Esophagus squamous epithelium (tissue), 5 donors: ENCODE measurements around the gene ELOVL6. TPM values are rescaled to one million over a fixed set of nuclear protein-coding genes. Genes with fewer than 3 reads are reported as not detected.
A peak's percentile ranks its signal among the peaks of the same experiment; 100 is the strongest.
"Not testable (repeated sequence)": the region's sequence is repeated elsewhere in the genome, so short reads cannot be mapped to it uniquely, and the experiment has no call there.

Experiments
- DNase-seq: peaks from one replicate; lab custom pipeline; 2025; lab: John Stamatoyannopoulos, UW
- H3K27ac ChIP-seq, 4 donors: fragments of 200-600 bp; sonication (generic); one replicate each; pipeline ENCODE4 v1.5.1; 2016 to 2019; ENCODE audit warnings: mild to moderate bottlenecking in 1 of 4
- H3K27me3 ChIP-seq, 4 donors: fragments of 200-600 bp; sonication (generic); 1 replicate in 3 of 4; 2 replicates in 1 of 4; pipeline versions ENCODE4 v1.5.1 to v1.6.0; 2017 to 2021; ENCODE audit warnings: antibody characterized with exemption in 1 of 4
- H3K36me3 ChIP-seq, 3 donors: fragments of 200-600 bp; sonication (generic); one replicate each; pipeline ENCODE4 v1.5.1; 2016 to 2019
- H3K4me1 ChIP-seq, 3 donors: fragments of 200-600 bp; sonication (generic); one replicate each; pipeline ENCODE4 v1.5.1; 2017 to 2019
- H3K4me3 ChIP-seq, 4 donors: fragments of 200-600 bp; sonication (generic); 1 replicate in 3 of 4; 2 replicates in 1 of 4; pipeline ENCODE4 v1.5.1; 2016 to 2019; ENCODE audit warnings: mild to moderate bottlenecking in 2 of 4, moderate library complexity in 1 of 4
- H3K9me3 ChIP-seq, 3 donors: fragments of 200-600 bp; sonication (generic); one replicate each; pipeline ENCODE4 v1.5.1; 2016 to 2019
- POLR2A ChIP-seq, 4 donors: fragments of 450-650 bp; IDR thresholded peaks; one replicate each; pipeline ENCODE4 v1.6.1; 2017; ENCODE audit warnings: antibody characterized with exemption in 4 of 4, mild to moderate bottlenecking in 4 of 4, moderate library complexity in 3 of 4
- WGBS, 2 donors: methylation state at CpG; one replicate each; pipeline ENCODE4 v1.1.5; 2018; 5-methylcytosine and 5-hydroxymethylcytosine counted together
- intact Hi-C: fragments of 100-400 bp; cut with DNase I; formaldehyde crosslinking; loops from one replicate; pipeline ENCODE4 v1.15.0; 2022
- total RNA-seq, 4 donors: library from RNA; depleted of rRNA; stranded (reverse); fragments of >200 nt; gene quantifications; one replicate each; pipeline ENCODE4 v1.1.0, GENCODE V29; 2016
- TF ChIP-seq, protein P1 (sequence below), 6 experiments: fragments of 450-650 bp in 4 of 6; fragments of 200-600 bp in 2 of 6; sonication (generic) in 2 of 6; IDR thresholded peaks; one replicate each; pipeline ENCODE4 v1.5.1; 2016 to 2019; ENCODE audit warnings: antibody characterized with exemption in 6 of 6, mild to moderate bottlenecking in 4 of 6, moderate library complexity in 4 of 6
- donor health status: DM: yes; HTN: yes; CAD: no.

Gene ELOVL6
- total RNA-seq, 4 donors from 2014 or later: 13.0 to 39.5 (median 19.4) TPM

- H3K9me3 ChIP-seq: no peaks in the 10 kb centered on the region
- H3K36me3 ChIP-seq: no peaks in the 10 kb centered on the region
- intact Hi-C loops: no loop called here
- 62 to 67% methylated on average over 4 of the region's 4 CpGs for WGBS, 2 donors
- H3K27me3 ChIP-seq: no peaks in the 10 kb centered on the region
- peak overlapping the region in 2 of 4 donors; percentile 4 to 85 for H3K27ac ChIP-seq
- H3K4me3 ChIP-seq: no peak overlapping the region
- DNase-seq: no peak
- peaks cover 4 to 43% (median 4%) of the 10 kb centered on the region in 3 donors for H3K4me1 ChIP-seq
- no peak for TF ChIP-seq POLR2A (IDR thresholded peaks at IDR 0.05)
- TF ChIP-seq, protein P1, sequence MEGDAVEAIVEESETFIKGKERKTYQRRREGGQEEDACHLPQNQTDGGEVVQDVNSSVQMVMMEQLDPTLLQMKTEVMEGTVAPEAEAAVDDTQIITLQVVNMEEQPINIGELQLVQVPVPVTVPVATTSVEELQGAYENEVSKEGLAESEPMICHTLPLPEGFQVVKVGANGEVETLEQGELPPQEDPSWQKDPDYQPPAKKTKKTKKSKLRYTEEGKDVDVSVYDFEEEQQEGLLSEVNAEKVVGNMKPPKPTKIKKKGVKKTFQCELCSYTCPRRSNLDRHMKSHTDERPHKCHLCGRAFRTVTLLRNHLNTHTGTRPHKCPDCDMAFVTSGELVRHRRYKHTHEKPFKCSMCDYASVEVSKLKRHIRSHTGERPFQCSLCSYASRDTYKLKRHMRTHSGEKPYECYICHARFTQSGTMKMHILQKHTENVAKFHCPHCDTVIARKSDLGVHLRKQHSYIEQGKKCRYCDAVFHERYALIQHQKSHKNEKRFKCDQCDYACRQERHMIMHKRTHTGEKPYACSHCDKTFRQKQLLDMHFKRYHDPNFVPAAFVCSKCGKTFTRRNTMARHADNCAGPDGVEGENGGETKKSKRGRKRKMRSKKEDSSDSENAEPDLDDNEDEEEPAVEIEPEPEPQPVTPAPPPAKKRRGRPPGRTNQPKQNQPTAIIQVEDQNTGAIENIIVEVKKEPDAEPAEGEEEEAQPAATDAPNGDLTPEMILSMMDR (IDR thresholded peaks at IDR 0.05): no peak
These were observed 34.9 kb downstream of the ELOVL6 start for GRCh38 chr4:110163327-110164069.

DNA sequence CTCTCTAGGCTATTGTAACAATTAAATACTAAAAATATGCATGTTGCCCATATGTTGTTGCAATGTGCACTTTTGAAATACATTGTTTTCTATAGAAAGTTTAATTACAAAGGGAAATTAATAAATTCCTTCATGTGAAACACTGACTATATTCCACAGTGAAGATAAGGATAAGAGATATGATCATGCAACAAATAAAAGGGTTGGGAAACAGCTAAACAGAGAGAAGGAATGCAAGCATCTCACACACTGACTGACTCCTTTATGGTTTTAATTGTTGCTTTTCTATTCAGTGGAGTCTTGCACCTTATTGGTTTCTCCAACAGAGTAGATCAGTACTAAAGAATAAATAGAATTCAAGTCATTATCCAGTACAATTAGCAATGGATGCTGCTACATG lies 37.8 kb downstream of the ELOVL6 start:
- intact Hi-C loops: no loop called here
- Histone ChIP-seq H3K4me3 (no peak overlapping the region), H3K27me3 (no peaks in the 10 kb centered on the region), H3K9me3 (no peaks in the 10 kb centered on the region), H3K27ac (no peak overlapping the region), H3K4me1 (peaks cover 4 to 44% (median 4%) of the 10 kb centered on the region in 3 donors), H3K36me3 (no peaks in the 10 kb centered on the region)
- TF ChIP-seq, protein P1 (IDR thresholded peaks at IDR 0.05): no peak
- no peak for TF ChIP-seq POLR2A (IDR thresholded peaks at IDR 0.05)
- no peak for DNase-seq

- no peaks in the 10 kb centered on the region for H3K36me3 ChIP-seq
- no peak for TF ChIP-seq POLR2A (IDR thresholded peaks at IDR 0.05)
- TF ChIP-seq, protein P1 (IDR thresholded peaks at IDR 0.05): no peak
- H3K4me3 ChIP-seq: no peak overlapping the region
- H3K27ac ChIP-seq: no peak overlapping the region
- intact Hi-C loops: no loop called here
- no peaks in the 10 kb centered on the region for H3K27me3 ChIP-seq
- no peak for DNase-seq
- no peaks in the 10 kb centered on the region for H3K9me3 ChIP-seq
- peaks cover 0 to 34% (median 1%) of the 10 kb centered on the region in 3 donors for H3K4me1 ChIP-seq
- WGBS, 2 donors: 64 to 86% methylated on average over 4 of the region's 4 CpGs
These were observed 38.9 kb downstream of the ELOVL6 start for GRCh38 chr4:110159541-110159940.

- no peaks in the 10 kb centered on the region for H3K27me3 ChIP-seq
- intact Hi-C loops: no loop called here
- no peak for DNase-seq
- TF ChIP-seq, protein P1 (IDR thresholded peaks at IDR 0.05): no peak
- no peak for TF ChIP-seq POLR2A (IDR thresholded peaks at IDR 0.05)
- no peaks in the 10 kb centered on the region for H3K36me3 ChIP-seq
- 89 to 91% methylated on average over 3 of the region's 3 CpGs for WGBS, 2 donors
- H3K4me1 ChIP-seq: peaks cover 0 to 24% (median 0%) of the 10 kb centered on the region in 3 donors
- H3K27ac ChIP-seq: no peak overlapping the region
- H3K4me3 ChIP-seq: no peak overlapping the region
- no peaks in the 10 kb centered on the region for H3K9me3 ChIP-seq
These were observed 40.8 kb downstream of the ELOVL6 start for GRCh38 chr4:110157580-110157979.

DNA sequence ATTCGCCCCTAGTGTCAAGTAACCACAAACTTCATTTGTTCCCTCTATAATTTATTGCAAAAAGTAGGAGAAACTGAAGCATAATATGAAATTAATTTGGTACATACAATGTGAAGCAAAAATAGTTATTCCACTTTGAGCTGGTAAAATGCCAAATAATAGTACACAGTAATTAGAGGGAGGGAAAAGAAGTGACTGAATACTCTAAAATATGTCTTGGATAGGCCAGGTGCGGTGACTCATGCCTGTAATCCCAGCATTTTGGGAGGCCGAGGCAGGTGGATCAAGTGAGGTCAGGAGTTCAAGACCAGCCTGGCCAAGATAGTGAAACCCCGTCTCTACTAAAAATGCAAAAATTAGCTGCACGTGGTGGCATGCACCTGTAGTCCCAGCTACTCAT lies 41.2 kb downstream of the ELOVL6 start:
- H3K4me3 ChIP-seq, intact Hi-C loops: not testable (repeated sequence)
- 58 to 60% methylated on average over 5 of the region's 5 CpGs for WGBS, 2 donors

More for the DNA sequence above, 41.2 kb downstream of the ELOVL6 start:
- H3K27me3 ChIP-seq, H3K9me3 ChIP-seq, DNase-seq, H3K36me3 ChIP-seq, H3K27ac ChIP-seq: not testable (repeated sequence)
- peaks cover 0 to 24% (median 0%) of the 10 kb centered on the region in 3 donors for H3K4me1 ChIP-seq
